Measurements from ENCODE around the gene IGSF22.
A peak's percentile ranks its signal among the peaks of the same experiment; 100 is the strongest.

IGSF22 gene

DNA sequence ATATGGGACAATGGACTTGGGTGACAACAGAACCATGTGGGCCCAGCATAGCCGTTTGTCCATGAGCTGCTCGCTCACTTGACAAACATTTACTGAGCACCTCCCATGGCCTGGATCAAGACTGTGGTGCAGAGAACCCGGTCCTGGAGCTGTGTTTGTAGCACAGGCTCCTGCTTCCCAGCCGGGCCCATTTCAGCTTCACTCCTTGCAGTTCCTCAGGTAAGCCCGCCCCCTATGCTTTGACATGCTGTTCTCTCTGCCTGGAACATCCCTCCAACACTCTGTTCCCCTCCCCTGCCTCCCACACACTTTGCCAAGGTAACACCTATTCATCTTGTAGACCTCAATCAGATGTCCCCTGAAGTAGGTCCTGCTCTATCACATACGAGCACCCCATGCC lies 19.3 kb upstream of the IGSF22 start:
- peak in 33 of 56 donors; percentile 18 to 83 (median 53) for DNase-seq

DNA sequence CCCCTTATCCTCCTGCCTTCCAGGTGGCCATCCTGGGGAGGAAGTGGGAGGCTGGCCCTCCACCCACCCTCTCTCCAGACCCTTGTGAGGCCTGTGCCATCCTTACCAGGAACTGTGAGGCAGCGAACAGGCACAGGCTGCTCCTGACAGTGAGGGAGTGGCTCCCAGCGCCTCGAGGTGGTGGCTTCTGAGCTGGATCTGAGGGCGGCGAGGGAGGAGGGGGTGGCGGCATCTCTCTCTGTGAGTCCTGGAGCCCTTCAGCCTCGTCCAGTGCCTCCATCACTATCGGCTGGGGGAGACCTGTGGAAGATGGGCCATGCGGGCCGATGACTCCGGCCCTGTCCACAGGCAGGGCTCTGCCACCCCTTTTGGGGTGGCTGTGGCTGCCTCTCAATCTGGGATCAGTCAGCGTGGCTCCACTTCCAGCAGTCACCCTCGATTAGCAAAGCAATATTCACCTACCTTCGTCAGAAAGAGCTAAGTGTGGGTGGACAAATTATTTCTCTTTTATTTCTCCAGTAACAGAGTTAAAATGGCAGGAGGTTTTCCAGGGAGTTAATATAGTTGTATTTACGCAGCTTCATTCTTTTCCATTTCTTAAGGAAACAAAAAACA lies 18.0 kb upstream of the IGSF22 start:
- DNase-seq: peak in 28 of 56 donors; percentile 16 to 74 (median 42)

DNA sequence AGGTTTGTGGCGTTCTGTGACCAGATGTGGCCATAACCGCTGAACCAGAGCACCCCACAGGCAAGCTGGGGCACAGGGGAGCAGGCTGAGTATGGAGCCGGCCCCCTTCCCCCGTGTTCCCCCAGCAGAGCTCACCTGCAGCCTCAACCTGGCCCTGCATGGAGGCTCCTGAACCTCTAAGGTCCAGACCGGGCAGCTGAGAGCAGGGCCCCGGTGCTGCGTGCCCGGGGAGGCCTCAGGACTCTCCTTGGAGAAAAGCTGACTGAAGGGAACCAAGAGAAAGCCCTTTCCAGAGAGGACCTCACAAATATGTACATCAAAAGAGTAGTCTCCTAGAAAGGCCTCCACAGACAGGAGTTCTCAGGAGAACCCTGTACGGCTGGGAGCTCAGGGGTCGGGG lies 17.4 kb upstream of the IGSF22 start:
- no peak for DNase-seq

DNA sequence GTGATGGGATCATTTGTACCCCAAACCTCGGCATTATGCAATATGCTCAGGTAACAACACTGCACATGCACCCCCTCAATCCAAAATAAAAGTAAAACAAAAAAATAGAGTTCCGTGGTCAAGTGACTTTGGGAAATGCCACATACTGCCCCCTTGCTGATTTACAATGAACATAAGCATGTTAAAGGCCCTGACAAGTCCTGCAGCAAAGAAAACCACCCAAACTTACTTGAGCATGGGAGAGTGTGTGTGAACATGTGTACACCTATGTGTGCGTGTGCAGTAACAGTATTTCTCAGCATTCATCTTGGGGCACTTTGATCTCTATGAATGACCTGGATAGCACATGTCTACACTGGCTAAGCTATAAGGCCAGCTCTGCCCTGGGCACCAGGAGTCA lies 15.8 kb upstream of the IGSF22 start:
- DNase-seq: no peak

DNA sequence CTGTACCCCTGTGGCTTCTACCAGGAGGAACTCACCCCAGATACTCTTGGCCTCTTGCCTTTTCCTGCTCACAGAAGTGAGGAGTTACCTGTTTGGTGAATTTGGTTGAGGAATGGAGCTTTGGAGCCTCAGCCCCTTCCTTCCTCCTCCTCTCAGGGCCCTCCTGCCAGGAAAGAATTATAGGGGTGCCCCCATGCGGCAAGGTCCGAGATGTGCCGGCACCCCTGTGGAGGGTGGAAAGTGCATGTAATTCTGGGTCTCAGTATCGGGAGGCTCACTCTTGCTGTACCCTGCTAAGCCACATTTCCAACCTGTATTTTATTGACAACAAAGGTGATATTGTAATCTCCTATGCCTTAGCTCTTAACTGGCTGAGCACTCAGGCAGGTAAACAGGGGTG lies 13.7 kb upstream of the IGSF22 start:
- no peak for DNase-seq

DNA sequence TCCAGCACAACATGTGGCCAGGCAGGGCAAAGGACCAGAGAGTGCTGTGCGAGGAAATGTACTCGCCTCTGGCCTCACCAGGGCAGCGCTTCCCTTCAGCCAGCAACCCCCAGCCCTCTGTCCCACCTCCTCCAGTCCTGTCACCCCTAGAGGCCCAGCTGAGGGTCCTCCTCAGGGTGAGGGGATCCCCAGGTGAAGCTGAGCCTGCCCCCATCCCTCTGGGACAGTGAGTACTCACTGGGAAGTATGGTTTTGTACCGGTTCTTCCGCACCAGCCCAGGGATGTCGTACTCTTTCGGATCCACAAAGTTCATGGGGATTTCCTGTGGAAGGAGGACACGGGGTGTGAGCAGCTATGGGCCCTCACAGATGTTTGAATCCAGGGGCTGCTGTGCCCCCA lies 11.7 kb upstream of the IGSF22 start:
- no peak for DNase-seq

DNA sequence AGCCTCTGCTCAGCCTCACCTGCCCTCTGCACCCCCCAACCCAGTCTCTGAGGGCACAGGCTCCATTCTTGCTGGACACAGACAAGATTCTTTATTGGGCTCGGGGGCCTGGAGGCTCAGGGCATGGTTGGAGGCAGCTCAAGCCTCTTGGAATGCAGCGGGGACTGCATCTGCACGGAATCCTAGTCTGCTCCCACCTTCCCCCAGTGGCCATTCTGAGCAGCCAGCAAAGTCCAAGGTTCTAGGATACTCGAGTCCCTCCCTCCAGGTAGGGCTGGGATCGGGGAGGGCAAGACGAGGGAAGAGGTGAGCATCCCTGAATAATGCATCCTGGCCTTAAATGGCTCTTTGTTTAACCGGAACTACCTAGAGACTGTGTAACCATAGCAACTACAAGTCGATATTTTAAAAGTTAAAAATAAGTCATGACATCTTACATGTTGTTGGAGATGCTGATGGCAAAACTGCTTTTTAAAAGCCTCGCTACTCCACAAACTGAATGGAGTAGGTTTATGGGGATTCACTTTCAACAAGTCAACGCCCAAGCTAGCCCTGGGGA lies 10.7 kb upstream of the IGSF22 start:
- no peak for DNase-seq

DNA sequence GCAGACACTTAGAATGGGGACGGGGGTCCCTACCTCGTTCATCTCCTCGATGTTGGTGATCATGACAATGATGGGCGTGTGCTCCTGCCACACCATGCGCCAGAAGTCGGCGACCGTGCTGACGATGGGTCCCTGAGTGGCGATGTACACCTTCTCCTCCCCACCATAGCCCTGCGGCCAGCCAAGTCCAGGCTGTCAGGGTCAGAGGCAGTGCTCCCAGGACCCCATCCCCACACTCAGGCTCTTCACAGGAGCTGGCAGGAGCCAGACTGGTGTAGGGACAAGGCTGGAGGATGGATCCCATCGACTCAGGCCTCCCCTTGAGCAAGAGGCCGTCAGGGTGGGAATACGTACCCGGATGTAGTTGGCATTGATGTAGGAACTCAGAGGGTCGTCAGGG lies 7.2 kb upstream of the IGSF22 start:
- DNase-seq: no peak

DNA sequence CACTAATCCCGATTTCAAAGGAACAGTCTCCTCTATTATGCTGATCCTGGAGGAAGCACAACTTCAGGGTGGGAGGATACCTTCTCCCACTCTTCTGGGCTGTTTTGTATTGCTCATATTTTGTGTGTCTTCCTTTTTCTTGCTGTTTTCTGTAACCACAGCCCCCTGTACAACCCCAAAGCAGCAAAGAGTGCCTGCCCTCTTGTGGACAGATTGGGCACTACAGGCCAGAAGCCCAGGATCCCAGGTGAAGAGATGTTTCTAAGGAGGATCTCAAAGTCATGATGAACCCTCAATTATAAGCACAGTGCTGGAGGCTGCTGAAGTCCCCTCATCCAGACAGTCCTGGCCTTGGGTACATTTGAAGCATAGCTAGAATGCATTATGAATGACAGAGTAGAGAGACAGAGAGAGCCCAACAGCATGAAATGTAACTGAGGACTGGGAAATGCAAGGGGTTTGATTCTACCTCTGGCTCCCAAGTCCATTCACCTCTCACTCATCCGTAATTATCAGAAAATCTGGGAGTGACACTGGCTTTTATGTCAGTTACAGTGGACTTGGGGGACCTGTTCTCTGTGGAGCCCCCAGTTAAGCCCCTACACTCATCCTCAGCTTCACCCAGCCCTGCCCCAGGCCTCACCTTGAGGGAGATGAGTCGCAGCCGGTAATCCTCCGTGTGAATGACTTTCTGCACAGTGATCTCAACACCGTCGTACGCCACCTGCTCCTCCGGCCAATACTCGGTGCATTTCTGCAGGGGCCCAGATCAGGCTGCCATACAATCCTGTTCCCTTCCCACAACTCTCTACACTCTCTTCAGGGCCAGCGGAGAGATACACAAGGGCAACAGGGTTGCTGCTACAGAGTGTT lies 6.2 kb upstream of the IGSF22 start:
- peak in 46 of 56 donors; percentile 6 to 85 (median 40) for DNase-seq

DNA sequence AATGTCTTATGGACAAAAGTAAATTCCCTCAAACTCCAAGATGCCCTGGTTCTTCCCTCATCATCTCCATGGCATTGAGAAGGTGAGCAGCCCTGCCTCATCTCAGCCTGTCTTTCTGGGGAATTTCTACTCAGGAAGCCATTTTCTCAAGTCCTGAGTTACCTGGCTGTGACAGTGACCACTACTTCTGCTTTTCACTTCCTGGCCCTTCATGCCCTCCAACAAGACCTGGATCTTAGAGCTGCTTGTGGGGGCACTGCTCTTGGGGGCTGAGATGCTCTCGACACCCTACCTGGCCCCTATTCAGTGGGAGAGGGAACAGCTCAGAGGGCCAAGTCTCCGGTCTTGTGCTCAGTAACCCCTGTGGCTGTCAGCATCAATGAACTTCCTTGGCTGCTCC lies 5.5 kb upstream of the IGSF22 start:
- no peak for DNase-seq

DNA sequence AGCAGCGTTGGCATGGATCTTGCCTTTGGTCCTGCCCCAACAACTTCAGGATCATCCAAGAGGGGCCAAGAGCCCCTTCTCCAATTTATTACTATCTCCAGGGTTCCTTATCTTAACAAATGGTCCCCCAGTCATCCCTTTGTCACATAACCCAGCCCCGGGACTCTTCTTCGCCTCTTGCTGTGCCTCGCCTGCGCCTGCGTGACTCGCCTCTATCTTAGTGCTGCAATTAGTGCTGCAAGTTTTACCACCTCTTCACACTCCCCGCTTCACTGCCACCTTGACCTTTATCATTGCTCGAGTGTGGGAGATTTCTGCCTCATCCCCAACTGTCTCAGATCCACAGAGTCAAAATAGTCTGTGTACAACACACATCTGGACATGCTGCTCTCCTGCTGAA lies 4.0 kb upstream of the IGSF22 start:
- DNase-seq: no peak

DNA sequence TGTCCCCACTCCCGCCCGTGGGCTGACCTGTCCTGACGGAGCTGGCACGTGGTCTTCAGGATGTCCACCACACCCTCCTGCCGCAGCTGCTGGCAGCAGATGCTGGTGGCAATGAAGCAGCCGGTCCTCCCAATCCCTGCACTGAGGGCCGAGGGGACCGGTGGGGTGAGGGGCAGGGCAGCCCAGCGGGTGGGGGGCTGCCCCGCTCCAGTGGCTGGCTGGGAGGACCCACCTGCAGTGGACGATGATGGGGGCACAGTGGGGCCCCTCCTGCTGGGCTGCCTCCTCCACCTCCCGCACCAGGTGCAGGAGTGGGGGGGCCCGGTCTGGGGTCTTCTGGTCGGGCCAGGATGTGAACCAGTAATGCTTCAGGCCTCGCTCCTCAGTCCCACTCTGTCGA lies 3.4 kb upstream of the IGSF22 start:
- DNase-seq: no peak

DNA sequence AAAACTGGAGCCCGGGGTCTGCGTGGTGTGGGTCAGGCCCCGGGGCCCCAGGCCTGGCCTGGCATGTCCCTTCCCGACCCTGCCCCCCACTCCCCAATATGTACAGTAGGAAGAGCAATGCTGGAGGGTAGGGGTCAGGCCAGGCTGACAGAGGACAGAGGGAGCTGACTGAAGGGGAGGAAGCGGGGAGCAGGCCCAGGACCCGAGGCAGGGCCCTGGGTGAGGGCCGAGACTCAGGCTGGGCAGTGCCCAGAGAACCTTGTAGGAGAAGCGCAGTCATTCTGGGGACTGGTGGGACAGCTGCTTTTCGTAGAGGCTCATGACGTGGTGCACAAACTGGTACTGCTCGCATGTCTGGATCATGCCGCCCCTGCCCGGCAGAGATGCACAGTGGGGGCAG lies 2.7 kb upstream of the IGSF22 start:
- no peak for DNase-seq

DNA sequence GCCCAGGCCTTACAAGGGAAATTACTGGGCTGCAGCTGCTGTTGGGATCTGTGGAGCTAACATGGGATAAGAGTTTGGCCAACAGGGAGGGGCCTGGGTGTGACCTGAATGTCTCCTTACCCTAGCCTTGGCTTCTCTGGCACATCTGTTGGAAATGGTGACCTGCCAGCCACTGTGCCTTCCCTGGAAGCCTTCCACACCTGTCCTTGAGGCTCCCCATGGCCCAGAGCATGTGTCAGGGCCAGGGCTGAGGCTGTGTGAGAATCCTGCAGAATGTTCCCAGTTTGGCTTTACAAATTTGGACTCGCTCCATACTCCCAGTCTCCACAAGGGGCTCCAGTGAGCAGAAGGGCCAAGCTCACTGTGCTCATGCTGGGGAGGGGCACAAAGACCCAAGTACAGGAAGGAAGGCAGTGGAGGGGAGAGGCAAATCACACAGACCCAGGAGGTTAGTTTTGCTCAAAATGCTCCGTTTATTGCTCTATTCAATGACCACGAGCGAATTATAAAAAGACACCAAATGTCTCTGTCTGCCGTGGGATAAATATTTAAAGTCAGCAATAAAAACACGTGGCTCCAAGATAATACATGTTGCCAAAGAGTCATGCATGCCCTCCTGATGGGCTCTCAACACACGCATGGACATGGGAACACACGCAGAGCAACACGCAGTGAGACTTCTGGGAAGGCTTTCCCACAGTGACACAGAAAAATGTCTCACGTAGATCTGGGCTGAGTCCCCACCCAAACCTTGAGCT lies 1.7 kb upstream of the IGSF22 start:
- peak in 19 of 56 donors; percentile 6 to 65 (median 32) for DNase-seq

DNA sequence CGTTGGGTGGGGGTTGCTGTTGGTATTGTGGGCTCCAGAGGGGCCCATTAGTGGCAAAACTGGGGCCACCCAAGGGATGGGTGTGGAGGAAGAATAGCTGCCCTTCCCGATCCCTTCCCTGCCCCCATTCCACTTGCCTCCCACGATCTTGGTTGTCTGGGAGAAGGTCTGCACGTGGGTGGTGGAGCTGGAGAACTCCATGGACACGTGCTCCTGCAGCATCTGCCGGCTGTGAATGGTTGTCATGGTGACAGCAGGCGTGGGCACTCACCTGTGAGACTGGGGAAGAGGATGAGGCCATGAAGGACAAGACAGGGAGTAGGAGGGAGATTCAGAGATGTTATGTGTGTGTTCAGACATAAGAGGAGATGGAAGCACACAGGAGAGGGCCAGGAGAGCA lies 2.0 kb downstream of the IGSF22 start:
- DNase-seq: peak in 39 of 56 donors; percentile 23 to 87 (median 59)

DNA sequence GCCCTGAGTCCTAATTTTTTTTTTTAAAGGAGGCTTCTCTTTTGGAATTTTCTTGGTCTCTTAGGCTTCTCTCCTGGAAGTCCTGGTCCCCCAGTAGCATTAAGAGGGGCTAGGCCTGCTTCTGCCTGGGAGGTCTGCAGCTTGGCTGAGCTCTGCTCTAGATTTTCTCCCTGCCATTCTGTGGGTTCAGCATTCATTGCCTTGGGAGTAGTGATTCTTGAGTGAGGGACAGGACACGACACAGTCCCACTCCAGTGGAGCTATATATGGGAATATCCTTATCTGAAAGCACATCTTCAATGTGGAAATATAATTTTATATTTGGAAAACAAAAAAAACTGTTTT lies 3.7 kb downstream of the IGSF22 start:
- no peak for DNase-seq

DNA sequence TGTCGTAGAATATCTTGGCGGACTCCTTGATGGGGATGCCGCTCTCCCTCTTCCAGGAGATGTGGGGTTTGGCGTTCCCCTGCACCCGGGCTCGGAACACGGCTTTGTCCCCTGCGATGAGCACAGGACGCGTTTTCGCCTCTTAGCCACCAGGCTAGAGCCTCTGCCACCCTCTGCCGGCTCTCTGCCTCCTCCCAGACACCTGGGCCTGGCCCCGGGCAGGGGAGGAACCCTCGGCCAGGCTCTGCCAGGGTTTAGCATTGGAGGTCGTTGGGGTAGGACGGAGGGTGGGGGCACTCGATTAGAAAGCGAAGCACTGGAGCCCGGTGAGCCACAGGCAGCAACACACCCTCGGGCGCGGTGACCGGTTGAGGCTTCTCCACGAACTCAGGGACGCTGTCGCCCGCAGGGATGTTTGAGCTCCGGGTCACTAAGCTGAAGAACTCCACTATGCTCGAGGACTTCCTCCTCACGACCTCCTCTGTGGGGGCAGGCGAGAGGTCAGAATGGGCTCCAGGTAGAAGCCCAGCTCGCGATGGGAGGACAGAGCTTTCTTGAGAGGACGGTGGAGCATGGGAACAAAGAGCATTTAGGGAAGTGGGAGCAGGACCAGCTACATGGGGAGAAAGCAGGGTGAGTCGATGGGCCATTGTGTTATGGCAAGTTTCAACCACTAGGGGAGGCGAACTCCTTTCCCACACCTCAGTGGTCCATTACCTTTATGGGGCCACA lies 4.3 kb downstream of the IGSF22 start:
- peak in 8 of 56 donors; percentile 22 to 61 (median 42) for DNase-seq

DNA sequence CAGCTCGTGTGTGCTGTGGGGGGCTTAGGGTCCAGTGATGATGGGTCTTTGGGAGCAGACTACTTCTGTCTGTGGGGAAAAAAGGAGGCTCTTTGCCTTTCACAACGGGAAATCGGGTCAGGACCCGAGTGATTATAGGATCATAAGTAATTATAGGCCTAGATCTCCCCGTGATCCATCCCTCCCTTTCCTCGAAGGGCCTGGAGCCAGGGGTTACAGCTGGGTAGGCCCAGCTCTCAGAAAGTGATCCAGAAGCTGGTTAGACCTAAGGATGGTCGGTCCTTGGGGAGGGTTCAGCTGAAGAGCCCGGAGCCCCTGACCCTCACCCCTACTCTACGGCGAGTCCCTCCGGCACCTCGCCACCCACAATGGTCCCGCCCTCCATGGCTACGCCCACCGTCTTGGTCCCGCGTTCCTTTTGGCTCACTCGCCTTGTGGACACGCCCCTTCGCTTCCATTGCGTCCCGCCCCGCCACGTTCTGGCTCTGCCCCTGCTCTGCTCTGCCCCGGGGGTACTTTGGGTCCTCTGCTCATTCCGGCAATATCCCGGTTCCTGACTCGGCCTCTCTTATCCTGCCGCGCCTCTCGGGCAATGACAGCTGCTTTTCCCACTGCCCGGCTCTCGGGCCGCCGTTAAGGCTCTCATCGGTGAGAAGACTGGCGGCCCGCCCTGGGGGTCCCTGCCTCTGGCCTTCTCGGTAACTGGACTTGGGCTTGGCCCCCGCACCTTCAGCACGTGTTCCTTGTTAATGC lies 5.0 kb downstream of the IGSF22 start:
- peak in 50 of 56 donors; percentile 11 to 91 (median 64) for DNase-seq

DNA sequence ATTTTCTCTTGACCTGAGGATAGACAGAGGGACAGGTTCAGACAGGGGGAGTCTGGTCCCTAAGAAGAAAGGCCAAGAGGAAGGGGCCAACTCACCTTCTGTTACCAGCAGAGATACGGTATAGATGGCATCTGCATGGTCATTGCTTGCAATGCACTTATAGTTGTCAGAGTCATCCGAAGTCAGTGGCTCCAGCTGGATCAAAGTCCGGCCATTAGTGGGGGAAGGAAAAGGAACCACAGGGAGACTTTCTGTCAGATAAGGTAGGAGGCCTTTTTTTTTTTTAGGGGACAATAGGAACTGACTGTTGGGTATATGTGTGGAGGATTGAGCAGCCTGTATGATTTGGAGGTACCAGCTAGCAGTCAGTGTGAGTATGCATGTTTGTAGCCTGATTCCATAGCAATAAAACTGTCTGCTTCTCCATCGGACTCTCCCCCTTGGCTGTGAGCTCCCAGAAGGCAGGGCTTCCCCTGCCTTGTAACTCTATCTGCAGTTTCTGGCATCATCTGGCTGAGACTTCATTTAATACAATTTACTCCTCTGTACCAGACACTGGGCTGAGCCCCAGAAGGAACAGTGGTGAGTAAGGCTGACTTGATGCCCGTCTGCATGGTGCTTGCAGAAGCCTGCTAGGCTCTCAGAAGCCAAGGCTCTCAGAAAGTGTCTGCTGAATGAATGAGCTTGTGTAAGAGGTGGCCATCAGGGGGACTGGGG lies 5.7 kb downstream of the IGSF22 start:
- DNase-seq: peak in 1 of 56 donors; percentile 23

DNA sequence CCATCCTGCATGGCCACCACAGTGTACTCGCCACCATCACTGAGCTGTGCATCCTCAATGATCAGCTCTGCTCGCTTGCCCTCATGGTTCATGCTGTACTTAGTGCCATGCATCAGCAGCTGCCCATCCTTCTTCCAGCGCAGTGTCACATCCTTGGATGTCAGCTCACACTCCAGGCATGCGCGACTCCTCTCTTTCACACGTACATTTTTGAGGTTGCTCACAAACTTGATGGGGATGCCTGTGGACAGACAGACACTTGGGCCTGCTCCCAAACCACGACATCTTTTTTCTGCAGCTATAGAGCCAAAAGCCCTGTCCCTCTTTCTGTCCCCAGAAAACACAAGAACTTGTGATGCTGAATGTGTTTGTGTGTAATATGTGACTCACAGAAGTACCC lies 10.5 kb downstream of the IGSF22 start:
- no peak for DNase-seq
